Measurements from ENCODE around the gene TBCD.

DNA sequence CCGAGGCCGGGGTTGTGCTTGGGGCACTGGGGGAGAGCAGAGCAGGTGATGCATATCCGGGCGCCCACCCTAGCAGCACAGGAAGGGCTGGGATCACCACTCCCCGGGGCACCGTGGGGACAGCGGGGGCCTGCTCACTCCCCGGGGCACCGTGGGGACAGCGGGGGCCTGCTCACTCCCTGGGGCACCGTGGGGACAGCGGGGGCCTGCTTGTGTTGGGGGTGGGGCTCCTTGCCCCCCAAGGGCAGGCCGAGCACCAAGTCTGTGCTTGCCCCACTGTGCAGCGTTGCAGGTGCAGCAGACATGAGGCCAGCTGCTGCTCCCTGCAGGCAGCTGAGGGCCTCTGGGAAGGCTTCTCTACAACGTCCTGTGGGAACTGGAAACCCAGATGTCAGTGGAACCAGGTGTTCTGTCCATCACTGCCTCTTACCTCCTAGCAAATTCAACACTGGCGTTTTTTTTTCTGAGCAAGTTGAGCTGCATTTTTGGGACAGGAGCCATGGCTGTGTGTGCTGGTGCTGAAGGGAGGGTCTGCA is 112.9 kb downstream of the TBCD start:
- no peak for TF ChIP-seq BHLHE40 (IDR thresholded peaks at IDR 0.05; ENCODE audit: borderline replicate concordance)
- TF ChIP-seq ARNT (IDR thresholded peaks at IDR 0.05) = no peak
- no peak for TF ChIP-seq HDGF (IDR thresholded peaks at IDR 0.05; ENCODE audit: borderline replicate concordance)
- TF ChIP-seq SP1 (IDR thresholded peaks at IDR 0.05) = no peak
- TF ChIP-seq NFRKB (IDR thresholded peaks at IDR 0.05) = no peak
- no peak for TF ChIP-seq FOXM1 (IDR thresholded peaks at IDR 0.05; ENCODE audit: borderline replicate concordance)
- no peak for TF ChIP-seq L3MBTL2 (conservative IDR thresholded peaks at IDR 0.05)
- no peak for TF ChIP-seq SUZ12 (IDR thresholded peaks at IDR 0.05)
- TF ChIP-seq TARDBP (IDR thresholded peaks at IDR 0.05) = no peak
- no peak for TF ChIP-seq ELF4 (IDR thresholded peaks at IDR 0.05)
- no peak for TF ChIP-seq FOXA1 (IDR thresholded peaks at IDR 0.05)
- TF ChIP-seq, protein P1, sequence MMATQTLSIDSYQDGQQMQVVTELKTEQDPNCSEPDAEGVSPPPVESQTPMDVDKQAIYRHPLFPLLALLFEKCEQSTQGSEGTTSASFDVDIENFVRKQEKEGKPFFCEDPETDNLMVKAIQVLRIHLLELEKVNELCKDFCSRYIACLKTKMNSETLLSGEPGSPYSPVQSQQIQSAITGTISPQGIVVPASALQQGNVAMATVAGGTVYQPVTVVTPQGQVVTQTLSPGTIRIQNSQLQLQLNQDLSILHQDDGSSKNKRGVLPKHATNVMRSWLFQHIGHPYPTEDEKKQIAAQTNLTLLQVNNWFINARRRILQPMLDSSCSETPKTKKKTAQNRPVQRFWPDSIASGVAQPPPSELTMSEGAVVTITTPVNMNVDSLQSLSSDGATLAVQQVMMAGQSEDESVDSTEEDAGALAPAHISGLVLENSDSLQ (IDR thresholded peaks at IDR 0.05) = no peak

Measured in HEK293T (cell line).